H1 (cell line): Measurements from ENCODE around the gene USF1. TPM values are rescaled to one million over a fixed set of nuclear protein-coding genes. Genes with fewer than 3 reads are reported as not detected.

Experiments used
- HDAC6 ChIP-seq: IDR thresholded peaks from one replicate; pipeline ENCODE4 v1.7.1; 2012; ENCODE audit warnings: low read depth, mild to moderate bottlenecking, inconsistent platforms, low read length, moderate library complexity
- SIN3A ChIP-seq, 2 experiments: IDR thresholded peaks in 1 of 2; conservative IDR thresholded peaks in 1 of 2; 2 replicates each; pipeline ENCODE4 v1.6.1; 2011 to 2012; ENCODE audit warnings: low read length in 2 of 2, improper control_type of control experiment in 1 of 2, low read depth in 1 of 2, mild to moderate bottlenecking in 1 of 2
- polyA plus RNA-seq, 7 experiments: library from polyadenylated mRNA; depleted of rRNA in 3 of 7; stranded (reverse) in 5 of 7; unstranded in 2 of 7; fragments of >200 nt in 5 of 7; fragments of 200-250 nt in 2 of 7; gene quantifications; 1 replicate in 5 of 7; 2 replicates in 1 of 7; 4 replicates in 1 of 7; pipeline versions ENCODE4 v1.2.1 to v1.2.3, GENCODE V29; 2011 to 2013; ENCODE audit warnings: missing spikeins in 2 of 7, mixed read lengths in 2 of 7
- total RNA-seq: library from RNA; stranded (reverse); fragmentation: NEBNext Ultra II Directional; extraction: Animal tissue kit (Norgen Biotek cat#: 25700); gene quantifications from 2 replicates; pipeline ENCODE4 v1.2.1, GENCODE V29; 2021

Gene USF1
- total and polyA plus RNA-seq, 2 of the 8 experiments (the other 6 are each of a cell fraction or from before 2014, with no cell fraction given): 45.7 to 68.9 TPM

GRCh38 chr1:161089938-161090337, 44.2 kb upstream of the USF1 start (continued):
- no peak for TF ChIP-seq SIN3A (conservative IDR thresholded peaks at IDR 0.05 in 1 of 2, IDR thresholded peaks at IDR 0.05 in 1 of 2; ENCODE audit: low read depth in 1 of 2, low read length in 2 of 2)
- TF ChIP-seq HDAC6: no peak
